ENCODE data around the gene OR2AE1. TPM values are rescaled to one million over a fixed set of nuclear protein-coding genes. Genes with fewer than 3 reads are reported as not detected.

Gene OR2AE1
- total and polyA plus RNA-seq, 2 of the 4 experiments (the other 2 are of a cell fraction), result 0.17 to 0.18 TPM

DNA sequence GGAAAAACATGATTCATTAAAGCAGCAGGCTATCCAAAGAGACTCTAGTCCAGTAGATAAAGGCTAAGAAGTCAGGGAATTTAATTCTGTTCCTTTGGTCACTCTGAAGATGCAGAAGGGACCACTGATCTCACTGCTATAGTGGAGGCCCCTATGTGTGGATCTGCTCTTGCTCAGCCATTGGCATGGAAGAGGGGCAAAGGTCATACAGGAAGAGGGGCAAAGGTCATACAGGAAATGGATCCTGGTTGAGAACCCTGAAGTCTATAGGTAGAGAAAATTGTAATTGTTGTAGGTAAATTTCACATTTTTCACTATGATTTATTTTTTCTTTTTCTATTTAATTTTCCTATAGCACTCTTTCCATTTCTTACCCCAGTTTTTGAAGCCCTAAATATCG is 21.6 kb downstream of the OR2AE1 start (continued):
- TF ChIP-seq ELK1 (IDR thresholded peaks at IDR 0.05; ENCODE audit: borderline replicate concordance, low read depth, low read length) (no peak), RCOR1 (IDR thresholded peaks at IDR 0.05; ENCODE audit: insufficient replicate concordance, low read length) (no peak), RAD21 (IDR thresholded peaks at IDR 0.05; ENCODE audit: low read length) (no peak)

- H4K8ac ChIP-seq (ENCODE audit: low read depth in 2 of 2, low read length in 2 of 2), result no peak overlapping the region
- H3K23ac ChIP-seq (ENCODE audit: low read depth, low read length), result no peak overlapping the region
- no peak overlapping the region for H4K5ac ChIP-seq (ENCODE audit: low read depth, low read length)
- H3K14ac ChIP-seq (replicated peaks; ENCODE audit: low read depth, low read length), result no peak overlapping the region
- H3K79me1 ChIP-seq (ENCODE audit: low read depth in 1 of 2, low read length in 2 of 2), result no peaks in the 10 kb centered on the region
- H2AFZ ChIP-seq (replicated peaks; ENCODE audit: low read length, poor library complexity), result no peak overlapping the region
- POLR2A ChIA-PET (ENCODE audit: unreplicated experiment), result no interaction called here
- H3K4ac ChIP-seq (ENCODE audit: low read depth, low read length), result no peak overlapping the region
- dilution Hi-C loops (cut with HindIII; ENCODE audit: low sequenced_read_pairs, unreplicated experiment) (no loop called here), intact Hi-C loops (cut with micrococcal nuclease) (no loop called here), in situ Hi-C loops (cut with MboI; ENCODE audit: low sequenced_read_pairs) (no loop called here)
- no peak for TF ChIP-seq NFE2L2 (IDR thresholded peaks at IDR 0.05; ENCODE audit: low read depth, low read length)
- no peak for TF ChIP-seq RCOR1 (IDR thresholded peaks at IDR 0.05; ENCODE audit: insufficient replicate concordance, low read length)
- no peak for TF ChIP-seq ELK1 (IDR thresholded peaks at IDR 0.05; ENCODE audit: borderline replicate concordance, low read depth, low read length)
- H4K91ac ChIP-seq (ENCODE audit: insufficient read depth, low read depth, low read length), result no peak overlapping the region
- WGBS, 2 experiments (ENCODE audit: extremely low coverage in 2 of 2, insufficient read length in 1 of 2), result no CpG with 5 or more reads among the region's 6 CpGs
- no peaks in the 10 kb centered on the region for H3K36me3 ChIP-seq (ENCODE audit: control insufficient read depth, insufficient read depth, low read length)
- H3K9ac ChIP-seq (ENCODE audit: low read depth, low read length), result no peak overlapping the region
- no peaks in the 10 kb centered on the region for H3K9me3 ChIP-seq (ENCODE audit: control insufficient read depth, insufficient read depth, low read length)
- H2BK20ac ChIP-seq (ENCODE audit: low read depth, low read length), result no peak overlapping the region
- H3K4me3 ChIP-seq (ENCODE audit: insufficient read depth, low read depth, low read length), result no peak overlapping the region
- peaks cover 7% of the 10 kb centered on the region for H3K27me3 ChIP-seq (ENCODE audit: control insufficient read depth, insufficient read depth, low read length)
- no peaks in the 10 kb centered on the region for H3K4me1 ChIP-seq (ENCODE audit: control insufficient read depth, insufficient read depth, low read length)
- H3K18ac ChIP-seq (ENCODE audit: low read depth, low read length), result no peak overlapping the region
- no peak overlapping the region for H2AK9ac ChIP-seq (replicated peaks; ENCODE audit: low read depth, low read length, poor library complexity)
- H3K27ac ChIP-seq (ENCODE audit: insufficient read depth, low read length), result no peak overlapping the region
- no peak for ATAC-seq (ENCODE audit: low read depth)
- H3K9me1 ChIP-seq (ENCODE audit: insufficient read depth, low read length), result no peaks in the 10 kb centered on the region
- CTCF ChIA-PET, result no interaction called here
- no peak overlapping the region for H2BK15ac ChIP-seq (ENCODE audit: low read depth, low read length)
- no TSS peak for BruUV-seq (replicated peaks)
- H2BK120ac ChIP-seq (ENCODE audit: low read depth, low read length), result no peak overlapping the region
- DNase-seq, result no peak
- H2BK5ac ChIP-seq (ENCODE audit: low read depth, low read length, poor library complexity, severe bottlenecking), result no peak overlapping the region
- H3K4me2 ChIP-seq (ENCODE audit: low read depth, low read length), result no peak overlapping the region
- H3K56ac ChIP-seq (ENCODE audit: extremely low read depth, insufficient read depth, low read length), result no peak overlapping the region
- no peak overlapping the region for H2AK5ac ChIP-seq (ENCODE audit: low read depth, low read length)
- no peaks in the 10 kb centered on the region for H4K20me1 ChIP-seq (ENCODE audit: insufficient read depth, low read length)
Observed at GRCh38 chr7:99848420-99849216, 28.2 kb downstream of the OR2AE1 start.
